Nephron progenitor cell (in vitro differentiated cells): Measurements from ENCODE around the gene PPT2.

Source experiments
- DNase-seq: peaks from one replicate; pipeline ENCODE4 v3.0.0; 2021
- H3K27ac Mint-ChIP-seq: 2 replicates; pipeline ENCODE4 v1.8.0; 2021; ENCODE audit warnings: mild to moderate bottlenecking, moderate library complexity, mixed read lengths
- H3K27me3 Mint-ChIP-seq: 2 replicates; pipeline ENCODE4 v1.8.0; 2021; ENCODE audit warnings: mild to moderate bottlenecking, low read depth, mixed read lengths; ENCODE audit not compliant: poor library complexity
- H3K36me3 Mint-ChIP-seq: 2 replicates; pipeline ENCODE4 v1.8.0; 2021; ENCODE audit warnings: low read depth, mixed read lengths
- H3K4me1 Mint-ChIP-seq: 2 replicates; pipeline ENCODE4 v1.8.0; 2021; ENCODE audit warnings: mixed read lengths
- H3K4me3 Mint-ChIP-seq: 2 replicates; pipeline ENCODE4 v1.8.0; 2021; ENCODE audit warnings: mild to moderate bottlenecking, moderate library complexity, mixed read lengths
- H3K9me3 Mint-ChIP-seq: 2 replicates; pipeline ENCODE4 v1.8.0; 2021; ENCODE audit warnings: mild to moderate bottlenecking, moderate library complexity, mixed read lengths
- TF ChIP-seq, protein P1 (sequence below): fragments of 200-600 bp; sonication (generic); IDR thresholded peaks from 2 replicates; pipeline ENCODE4 v1.5.0; 2021; ENCODE audit warnings: antibody characterized with exemption

Gene PPT2

DNA sequence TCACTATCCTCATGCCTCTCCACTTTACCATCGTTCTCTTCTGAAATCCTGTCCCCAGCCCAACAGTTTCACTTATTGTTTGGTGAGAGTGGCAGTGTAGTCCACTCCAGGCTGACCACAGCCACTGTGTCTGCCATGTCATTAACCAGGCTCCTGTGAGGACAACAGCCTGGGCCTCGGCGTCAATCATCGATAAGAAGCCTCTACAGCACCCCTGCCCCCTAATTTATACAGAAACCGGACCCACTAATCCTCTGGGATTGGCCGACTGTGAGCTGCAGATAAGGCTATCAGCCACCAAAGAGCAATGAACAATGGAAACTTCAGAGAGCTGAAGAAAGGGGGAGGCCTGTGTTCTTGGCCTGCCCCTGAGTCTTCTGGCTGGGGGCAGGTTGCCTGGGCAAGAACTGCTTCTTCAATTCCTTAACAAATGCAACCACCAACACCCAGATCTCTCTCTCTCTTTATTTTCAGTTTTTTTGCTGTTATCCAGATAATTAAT lies 13.9 kb downstream of the PPT2 start:
- Mint-ChIP-seq H3K4me3 (no peak overlapping the region), H3K9me3 (no peaks in the 10 kb centered on the region), H3K4me1 (peaks cover 20% of the 10 kb centered on the region), H3K27me3 (no peaks in the 10 kb centered on the region), H3K27ac (peak overlapping the region; percentile 94), H3K36me3 (peaks cover 65% of the 10 kb centered on the region)
- DNase-seq, result no peak
- TF ChIP-seq, protein P1, sequence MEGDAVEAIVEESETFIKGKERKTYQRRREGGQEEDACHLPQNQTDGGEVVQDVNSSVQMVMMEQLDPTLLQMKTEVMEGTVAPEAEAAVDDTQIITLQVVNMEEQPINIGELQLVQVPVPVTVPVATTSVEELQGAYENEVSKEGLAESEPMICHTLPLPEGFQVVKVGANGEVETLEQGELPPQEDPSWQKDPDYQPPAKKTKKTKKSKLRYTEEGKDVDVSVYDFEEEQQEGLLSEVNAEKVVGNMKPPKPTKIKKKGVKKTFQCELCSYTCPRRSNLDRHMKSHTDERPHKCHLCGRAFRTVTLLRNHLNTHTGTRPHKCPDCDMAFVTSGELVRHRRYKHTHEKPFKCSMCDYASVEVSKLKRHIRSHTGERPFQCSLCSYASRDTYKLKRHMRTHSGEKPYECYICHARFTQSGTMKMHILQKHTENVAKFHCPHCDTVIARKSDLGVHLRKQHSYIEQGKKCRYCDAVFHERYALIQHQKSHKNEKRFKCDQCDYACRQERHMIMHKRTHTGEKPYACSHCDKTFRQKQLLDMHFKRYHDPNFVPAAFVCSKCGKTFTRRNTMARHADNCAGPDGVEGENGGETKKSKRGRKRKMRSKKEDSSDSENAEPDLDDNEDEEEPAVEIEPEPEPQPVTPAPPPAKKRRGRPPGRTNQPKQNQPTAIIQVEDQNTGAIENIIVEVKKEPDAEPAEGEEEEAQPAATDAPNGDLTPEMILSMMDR, result no peak

DNA sequence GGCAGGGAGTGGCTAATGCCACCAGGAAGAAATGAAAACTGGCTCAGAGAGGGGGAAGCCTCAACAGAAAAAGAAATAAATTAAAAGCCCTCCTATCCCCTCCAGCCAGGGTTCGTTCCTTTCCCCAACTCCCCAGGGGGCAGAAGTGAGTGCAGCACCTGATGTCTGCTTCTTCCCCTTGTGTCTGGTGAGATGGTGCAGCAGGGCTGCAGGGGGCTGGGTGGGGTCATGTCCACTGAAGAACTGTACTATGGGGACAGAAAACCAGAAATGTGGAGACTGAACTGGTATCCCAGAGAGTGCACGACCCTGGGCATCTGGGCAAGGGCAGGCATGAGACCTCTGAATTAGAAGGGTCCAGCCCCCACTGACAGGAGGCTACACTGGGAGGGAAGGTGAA lies 14.4 kb downstream of the PPT2 start:
- Mint-ChIP-seq H3K4me1 (peaks cover 26% of the 10 kb centered on the region), H3K27me3 (no peaks in the 10 kb centered on the region), H3K36me3 (peaks cover 60% of the 10 kb centered on the region), H3K27ac (peak overlapping the region; percentile 94), H3K9me3 (no peaks in the 10 kb centered on the region), H3K4me3 (no peak overlapping the region)
- TF ChIP-seq, protein P1, result no peak
- no peak for DNase-seq

GRCh38 chr6:32168807-32169591 lies 15.1 kb downstream of the PPT2 start:
- DNase-seq, result no peak
- Mint-ChIP-seq H3K36me3 (peaks cover 60% of the 10 kb centered on the region), H3K27ac (peak overlapping the region; percentile 94), H3K4me1 (peaks cover 32% of the 10 kb centered on the region), H3K27me3 (no peaks in the 10 kb centered on the region), H3K4me3 (no peak overlapping the region), H3K9me3 (no peaks in the 10 kb centered on the region)
- TF ChIP-seq, protein P1, result no peak

GRCh38 chr6:32170294-32170693 lies 16.4 kb downstream of the PPT2 start:
- Mint-ChIP-seq H3K4me3 (no peak overlapping the region), H3K36me3 (peaks cover 53% of the 10 kb centered on the region), H3K4me1 (peaks cover 36% of the 10 kb centered on the region), H3K27me3 (no peaks in the 10 kb centered on the region), H3K9me3 (no peaks in the 10 kb centered on the region), H3K27ac (no peak overlapping the region)
- DNase-seq, result no peak
- TF ChIP-seq, protein P1, result no peak

DNA sequence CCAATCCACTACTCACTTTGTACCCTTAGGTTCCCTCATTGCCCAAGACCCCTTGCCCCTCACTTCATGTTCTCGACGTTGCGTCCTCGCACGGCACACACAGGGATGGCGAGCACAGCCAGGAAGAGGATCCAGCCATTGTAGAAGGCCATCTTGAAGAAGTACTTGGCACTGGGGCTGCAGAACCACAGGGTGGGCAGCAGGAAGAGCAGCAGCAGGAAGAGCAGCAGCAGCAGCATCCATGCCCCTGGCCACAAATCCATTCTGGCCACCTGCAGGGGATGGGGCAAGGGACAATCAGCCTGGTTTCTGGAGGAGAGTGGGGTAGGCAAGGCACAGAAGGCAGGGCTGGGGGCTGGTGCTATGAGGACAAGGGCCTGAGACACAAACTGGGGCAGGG lies 17.3 kb downstream of the PPT2 start:
- H3K4me1 Mint-ChIP-seq, result peaks cover 33% of the 10 kb centered on the region
- TF ChIP-seq, protein P1, result no peak
- no peaks in the 10 kb centered on the region for H3K9me3 Mint-ChIP-seq
- H3K4me3 Mint-ChIP-seq, result no peak overlapping the region
- H3K27ac Mint-ChIP-seq, result no peak overlapping the region
- peaks cover 44% of the 10 kb centered on the region for H3K36me3 Mint-ChIP-seq
- H3K27me3 Mint-ChIP-seq, result no peaks in the 10 kb centered on the region
- no peak for DNase-seq
